Measurements from ENCODE around the gene ATP2B2.

GRCh38 chr3:10517627-10518026 is 12.2 kb upstream of the ATP2B2 start:
- TF ChIP-seq CTCF (IDR thresholded peaks at IDR 0.05) (no peak), POLR2A (IDR thresholded peaks at IDR 0.05) (no peak)

All from thyroid gland (tissue), 4 donors.